HCT116 (cell line): Measurements from ENCODE around the gene DOCK9. TPM values are rescaled to one million over a fixed set of nuclear protein-coding genes. Genes with fewer than 3 reads are reported as not detected.

Experiments
- ATAC-seq: fragments of 200-7000 bp; cut with Tn5 transposase; 2 replicates; pipeline ENCODE4 v1.9.1; 2020; ENCODE audit warnings: mild to moderate bottlenecking, moderate library complexity
- BruUV-seq: library from RNA; stranded (reverse); fragments of 400-500 nt; replicated peaks from 2 replicates; lab custom pipeline; 2021; lab: Mats Ljungman, UMichigan
- CTCF ChIA-PET: fragments of 300-600 bp; sonication (Branson Sonifier 250); formaldehyde crosslinking; loops from one replicate; lab custom pipeline; 2021; ENCODE audit warnings: antibody characterized with exemption; lab: Charles Lee
- POLR2A ChIA-PET: fragments of 300-600, 350-600 bp; sonication (Branson Sonifier 250); formaldehyde crosslinking; loops from one replicate; lab custom pipeline; 2021; ENCODE audit warnings: antibody characterized with exemption; lab: Charles Lee
- RAD21 ChIA-PET, 2 experiments: fragments of 300-600 bp; sonication (Branson Sonifier 250); formaldehyde crosslinking; loops; one replicate each; lab custom pipeline; 2023; ENCODE audit warnings: low total read pairs in 2 of 2; ENCODE audit not compliant: uncharacterized antibody in 2 of 2, unreplicated experiment in 2 of 2, low non-redundant PET in 1 of 2; lab: Charles Lee
- DNase-seq: peaks from one replicate; pipeline ENCODE4 v3.0.0-alpha.2; 2010; ENCODE audit warnings: low read depth, low spot score
- H2AFZ ChIP-seq: fragments of 200-600 bp; shearing (Covaris generic), sonication (generic); 2 replicates; pipeline ENCODE4 v1.6.1; 2017; ENCODE audit warnings: low read depth, mixed run types, mixed read lengths, antibody characterized with exemption, low read length; ENCODE audit not compliant: poor library complexity, severe bottlenecking
- H3K27ac ChIP-seq: 2 replicates; pipeline ENCODE4 v1.5.1; 2012; ENCODE audit warnings: low read depth, low read length
- H3K27me3 ChIP-seq: fragments of 200-600 bp; sonication (generic); 2 replicates; pipeline ENCODE4 v1.6.1; 2016; ENCODE audit warnings: mixed run types, low read length, mixed read lengths; ENCODE audit not compliant: insufficient read depth
- H3K36me3 ChIP-seq, 2 experiments: fragments of 200-500 bp in 1 of 2; fragments of 200-600 bp in 1 of 2; sonication (Bioruptor generic) in 1 of 2; sonication (generic) in 1 of 2; 2 replicates each; pipeline versions ENCODE4 v1.5.1 to v1.6.1; 2014 to 2016; ENCODE audit warnings: low read length in 2 of 2, inconsistent platforms in 1 of 2, mixed read lengths in 1 of 2, mixed run types in 1 of 2; ENCODE audit not compliant: insufficient read depth in 2 of 2, control insufficient read depth in 1 of 2
- H3K4me1 ChIP-seq, 2 experiments: fragments of 200-600 bp in 1 of 2; sonication (generic) in 1 of 2; 2 replicates each; pipeline versions ENCODE4 v1.5.1 to v1.6.1; 2012 to 2017; ENCODE audit warnings: low read length in 2 of 2, inconsistent platforms in 1 of 2, mild to moderate bottlenecking in 1 of 2, mixed read lengths in 1 of 2, mixed run types in 1 of 2, moderate library complexity in 1 of 2; ENCODE audit not compliant: insufficient read depth in 2 of 2, control insufficient read depth in 1 of 2
- H3K4me2 ChIP-seq: fragments of 200-600 bp; sonication (generic); 2 replicates; pipeline ENCODE4 v1.6.1; 2017; ENCODE audit warnings: mixed run types, low read length, mixed read lengths
- H3K4me3 ChIP-seq, 2 experiments: fragments of 200-600 bp in 1 of 2; sonication (generic) in 1 of 2; replicated peaks in 1 of 2; 2 replicates each; pipeline ENCODE4 v1.5.1; 2011 to 2016; ENCODE audit warnings: low read length in 2 of 2, control low read depth in 1 of 2, low read depth in 1 of 2, mild to moderate bottlenecking in 1 of 2, mixed read lengths in 1 of 2, mixed run types in 1 of 2
- H3K79me2 ChIP-seq: fragments of 200-600 bp; sonication (generic); 2 replicates; pipeline ENCODE4 v1.6.1; 2017; ENCODE audit warnings: mild to moderate bottlenecking, mixed run types, low read length, moderate library complexity, mixed read lengths; ENCODE audit not compliant: insufficient read depth
- H3K9ac ChIP-seq: fragments of 200-600 bp; sonication (generic); 2 replicates; pipeline ENCODE4 v1.6.1; 2016; ENCODE audit warnings: low read length, mixed read lengths
- H3K9me2 ChIP-seq: fragments of 200-600 bp; sonication (generic), shearing (Covaris generic); 2 replicates; pipeline ENCODE4 v1.6.1; 2017; ENCODE audit warnings: mixed run types, mild to moderate bottlenecking, moderate library complexity; ENCODE audit not compliant: insufficient read depth
- H3K9me3 ChIP-seq, 2 experiments: fragments of 200-500 bp in 1 of 2; fragments of 200-600 bp in 1 of 2; sonication (Bioruptor generic) in 1 of 2; sonication (generic) in 1 of 2; 2 replicates each; pipeline ENCODE4 v1.6.1; 2014 to 2017; ENCODE audit warnings: low read length in 2 of 2, mixed read lengths in 2 of 2, inconsistent platforms in 1 of 2, low read depth in 1 of 2, mild to moderate bottlenecking in 1 of 2, mixed run types in 1 of 2, moderate library complexity in 1 of 2; ENCODE audit not compliant: control insufficient read depth in 1 of 2, insufficient read depth in 1 of 2
- H4K20me1 ChIP-seq: fragments of 200-600 bp; sonication (generic), shearing (Covaris generic); 2 replicates; pipeline ENCODE4 v1.6.1; 2017; ENCODE audit warnings: mixed run types, mild to moderate bottlenecking, moderate library complexity; ENCODE audit not compliant: insufficient read depth
- CTCF ChIP-seq, 3 experiments: fragments of 200-600 bp in 1 of 3; sonication (generic) in 1 of 3; IDR thresholded peaks in 2 of 3; conservative IDR thresholded peaks in 1 of 3; 2 replicates each; pipeline ENCODE4 v1.5.1; 2012 to 2017; ENCODE audit warnings: low read depth in 2 of 3, low read length in 2 of 3, antibody characterized with exemption in 1 of 3, borderline replicate concordance in 1 of 3, control low read depth in 1 of 3, mild to moderate bottlenecking in 1 of 3, mixed read lengths in 1 of 3, mixed run types in 1 of 3, moderate library complexity in 1 of 3; ENCODE audit not compliant: insufficient read depth in 1 of 3
- EZH2phosphoT487 ChIP-seq: fragments of 200-600 bp; IDR thresholded peaks from 2 replicates; pipeline ENCODE4 v1.6.1; 2018; ENCODE audit warnings: antibody characterized with exemption, borderline replicate concordance
- MAX ChIP-seq: IDR thresholded peaks from 2 replicates; pipeline ENCODE4 v1.6.1; 2012
- SRF ChIP-seq: IDR thresholded peaks from 2 replicates; pipeline ENCODE4 v1.6.1; 2012; ENCODE audit warnings: low read depth
- TCF7L2 ChIP-seq: IDR thresholded peaks from 2 replicates; pipeline ENCODE4 v1.7.0; 2011; ENCODE audit warnings: borderline replicate concordance, inconsistent platforms; ENCODE audit not compliant: insufficient read depth, insufficient read length; ENCODE audit errors: extremely low read depth
- intact Hi-C: fragments of 100-400 bp; cut with micrococcal nuclease; formaldehyde crosslinking; loops from 2 replicates; pipeline ENCODE4 v1.10.0; 2022
- total RNA-seq: library from RNA; stranded (reverse); gene quantifications from one replicate; pipeline ENCODE4 v1.2.1, GENCODE V29; 2021; ENCODE audit not compliant: unreplicated experiment

DOCK9 gene
- total RNA-seq, 1 experiment from 2014 or later: 58.8 TPM

DNA sequence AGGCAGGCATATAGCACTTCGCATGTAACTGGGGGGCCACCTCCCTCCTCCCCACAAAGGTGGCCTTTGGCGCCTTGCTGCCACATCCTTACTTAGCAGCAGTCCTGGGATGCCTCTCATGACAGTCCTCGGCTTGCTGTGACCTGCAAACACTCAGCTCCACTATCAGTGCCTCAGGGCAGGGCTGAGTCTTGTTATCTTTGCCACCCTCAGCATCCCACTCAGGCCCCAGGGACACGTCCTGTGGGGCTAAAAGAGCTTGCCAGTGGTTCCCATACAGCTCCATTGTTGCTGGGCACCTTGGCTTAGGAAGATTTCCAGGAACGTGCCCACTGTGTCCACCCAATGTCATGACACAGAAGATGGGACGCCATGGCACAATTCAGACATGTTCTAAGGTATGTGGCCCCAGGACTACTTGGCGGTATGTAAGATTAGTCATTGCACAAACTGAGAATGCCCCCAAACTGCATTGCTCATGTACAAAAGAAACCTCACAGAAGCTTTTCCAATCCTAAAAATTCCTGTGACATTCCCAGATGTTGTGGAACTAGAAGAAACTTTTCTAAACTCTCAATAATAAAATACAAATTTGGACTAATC lies 16.3 kb downstream of the DOCK9 start:
- Histone ChIP-seq H3K9me3 (no peaks in the 10 kb centered on the region), H3K36me3 (no peaks in the 10 kb centered on the region), H4K20me1 (no peaks in the 10 kb centered on the region), H3K4me3 (no peak overlapping the region), H3K4me2 (no peak overlapping the region), H3K79me2 (no peaks in the 10 kb centered on the region), H3K27me3 (no peaks in the 10 kb centered on the region), H3K9ac (no peak overlapping the region), H2AFZ (no peak overlapping the region), H3K27ac (no peak overlapping the region), H3K9me2 (no peaks in the 10 kb centered on the region), H3K4me1 (peaks cover 0 to 5% of the 10 kb centered on the region in 2 experiments; a peak in 1 of 4 replicates)
- DNase-seq (no peak), ATAC-seq (no peak)
- intact Hi-C loops: no loop called here
- ChIA-PET CTCF (no interaction called here), RAD21 (no interaction called here), POLR2A (no interaction called here)
- TF ChIP-seq TCF7L2: no peak
- TF ChIP-seq MAX: no peak
- no peak for TF ChIP-seq EZH2phosphoT487
- no peak for TF ChIP-seq CTCF (IDR thresholded peaks at IDR 0.05 in 2 of 3, conservative IDR thresholded peaks at IDR 0.05 in 1 of 3; ENCODE audit: borderline replicate concordance in 1 of 3, insufficient read depth in 1 of 3, low read depth in 2 of 3, low read length in 2 of 3)
- TF ChIP-seq SRF: no peak
- no TSS peak for BruUV-seq
